ENCODE measurements around the gene LEMD2.

The LEMD2 gene

DNA sequence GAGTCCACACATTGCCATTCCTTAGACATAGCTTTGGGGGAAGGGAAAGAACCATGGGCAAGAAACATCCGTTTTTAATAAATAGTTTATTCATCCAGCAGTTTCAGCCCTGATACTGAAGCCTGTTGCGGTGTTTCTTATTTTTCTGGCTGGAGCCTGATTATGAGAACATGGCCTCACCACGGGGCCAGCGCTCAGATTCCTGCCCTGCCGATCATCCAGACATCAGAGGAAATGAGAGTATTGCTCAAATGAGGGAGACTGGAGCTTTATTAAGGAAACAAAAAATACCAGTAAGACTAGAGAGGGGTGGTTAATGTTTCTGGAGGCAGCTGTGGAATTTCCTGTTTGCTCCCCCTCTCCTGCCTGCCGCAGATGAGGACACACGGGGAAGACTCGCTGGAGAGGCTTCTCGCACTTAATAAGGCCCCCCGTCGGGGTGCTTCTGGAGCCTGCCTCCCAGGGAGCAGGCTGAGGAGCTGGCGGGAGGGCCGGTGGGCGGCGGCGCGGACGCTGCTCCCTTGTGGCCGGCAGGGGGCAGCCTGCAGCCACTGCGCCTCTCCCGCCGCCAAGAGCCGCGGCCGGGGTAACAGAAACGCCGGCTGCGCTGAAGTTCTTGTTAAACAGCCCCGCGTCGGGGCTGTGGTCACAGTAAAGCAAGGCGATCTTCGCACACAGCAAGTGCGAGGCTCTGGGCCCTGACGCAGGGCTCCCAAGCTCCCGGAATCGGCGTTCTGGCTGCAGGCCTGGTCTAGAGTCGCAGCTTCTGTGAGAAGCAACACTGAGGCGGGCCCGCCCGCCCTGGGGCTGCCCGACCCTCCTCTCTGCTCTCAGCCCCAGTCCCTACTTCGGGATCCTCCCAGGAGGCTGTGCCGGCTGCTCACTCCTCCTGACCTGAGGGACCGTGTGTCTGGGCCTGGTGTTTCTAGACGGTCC is 17.5 kb downstream of the LEMD2 start:
- DNase-seq: peak; percentile 68

DNA sequence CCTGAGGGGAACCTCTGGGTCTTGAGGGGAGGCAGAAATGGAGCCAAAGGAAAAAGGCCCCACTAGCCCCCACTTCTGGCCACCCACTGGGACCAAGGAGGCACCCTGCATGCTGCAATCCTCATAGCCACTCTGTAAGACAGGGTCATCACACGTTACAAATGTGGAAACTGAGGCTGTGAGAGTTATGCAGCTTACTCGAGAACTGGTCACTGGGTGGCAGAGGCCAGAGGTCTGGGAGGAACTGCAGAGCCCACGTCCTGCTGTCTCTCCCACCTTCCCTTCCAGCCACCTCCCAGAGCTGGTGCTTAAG is 18.1 kb downstream of the LEMD2 start:
- DNase-seq: no peak

DNA sequence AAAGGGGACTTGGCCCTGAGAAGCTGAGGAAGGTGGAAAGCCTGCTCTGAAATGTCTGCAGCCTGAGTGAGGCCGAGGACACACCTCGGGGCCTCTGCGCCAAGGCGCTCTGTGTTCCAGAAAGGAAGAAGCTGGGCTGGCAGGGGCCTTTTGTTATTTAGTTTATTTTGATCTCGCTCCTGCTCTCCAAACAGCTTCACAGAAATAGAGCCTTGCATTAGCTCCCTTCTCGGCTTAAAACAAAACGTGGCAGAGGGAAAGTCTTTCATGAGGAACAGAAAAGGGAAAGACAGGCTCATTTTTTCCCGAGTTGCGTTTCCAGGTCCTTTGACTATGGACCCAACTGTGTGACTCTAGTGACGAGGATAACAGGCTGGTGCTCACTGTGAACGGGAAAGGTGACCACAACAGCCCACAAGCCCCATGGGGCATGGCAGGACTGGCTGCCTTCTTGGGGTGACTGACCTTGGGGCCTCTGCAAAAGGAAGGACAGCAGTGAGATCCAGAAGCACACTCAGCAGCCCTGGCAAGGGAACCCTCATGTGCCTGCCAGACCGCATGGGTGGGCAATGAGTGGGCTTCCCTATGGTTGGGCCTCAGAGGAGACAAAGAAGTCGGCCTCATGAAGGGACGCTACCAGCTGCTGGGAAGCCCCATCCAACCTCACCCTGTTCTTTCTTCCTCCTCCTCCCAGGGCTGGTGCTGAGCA is 18.7 kb downstream of the LEMD2 start:
- DNase-seq: no peak

DNA sequence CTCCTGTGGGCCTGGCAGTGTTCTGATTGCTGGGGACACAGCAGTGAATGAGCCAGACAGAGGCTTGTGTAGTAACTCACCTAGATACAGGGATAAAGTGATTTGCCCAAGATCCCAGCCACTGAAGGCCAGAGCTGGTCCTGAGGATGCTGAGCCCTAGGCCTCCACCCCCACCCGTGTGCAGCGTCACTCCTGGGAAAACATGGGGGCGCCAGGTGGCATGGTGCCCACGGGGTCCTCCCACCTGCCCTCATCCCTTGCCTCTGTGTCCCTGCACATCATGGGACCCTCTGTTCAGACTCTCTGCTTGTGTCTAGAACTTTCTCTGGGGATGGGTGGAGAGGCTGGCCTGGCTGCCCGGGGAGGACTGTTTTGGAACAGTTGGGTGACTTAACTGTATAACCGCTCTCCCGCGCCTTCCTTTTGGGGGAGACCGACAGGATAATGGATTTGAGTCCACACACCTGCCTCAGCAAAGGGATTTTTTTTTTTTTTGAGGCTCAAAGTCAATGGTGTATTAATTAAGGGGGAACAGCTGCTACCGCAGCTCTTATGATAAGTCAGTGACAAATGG is 19.6 kb downstream of the LEMD2 start:
- no peak for DNase-seq

DNA sequence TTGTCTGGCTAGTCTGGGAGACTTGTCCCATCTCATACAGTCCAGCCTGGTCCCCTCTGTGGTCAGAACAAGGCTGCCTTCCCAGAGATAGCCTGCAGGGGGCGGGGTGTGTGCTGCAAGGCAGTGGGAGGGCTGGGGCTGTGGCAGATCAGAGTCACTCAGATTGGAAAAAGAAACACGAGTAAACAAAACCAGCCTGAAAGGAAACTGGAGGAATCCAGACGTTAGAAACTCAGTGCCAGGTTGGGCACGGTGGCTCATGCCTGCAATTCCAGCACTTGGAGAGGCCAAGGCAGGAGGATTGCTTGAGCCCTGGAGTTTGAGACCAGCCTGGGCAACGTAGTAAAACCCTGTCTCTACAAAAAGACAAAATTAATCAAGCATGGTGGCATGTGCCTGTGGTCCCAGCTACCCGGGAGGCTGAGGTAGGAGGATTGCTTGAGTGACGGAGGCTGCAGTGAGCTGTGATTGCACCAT is 20.2 kb downstream of the LEMD2 start:
- peak; percentile 74 for DNase-seq

DNA sequence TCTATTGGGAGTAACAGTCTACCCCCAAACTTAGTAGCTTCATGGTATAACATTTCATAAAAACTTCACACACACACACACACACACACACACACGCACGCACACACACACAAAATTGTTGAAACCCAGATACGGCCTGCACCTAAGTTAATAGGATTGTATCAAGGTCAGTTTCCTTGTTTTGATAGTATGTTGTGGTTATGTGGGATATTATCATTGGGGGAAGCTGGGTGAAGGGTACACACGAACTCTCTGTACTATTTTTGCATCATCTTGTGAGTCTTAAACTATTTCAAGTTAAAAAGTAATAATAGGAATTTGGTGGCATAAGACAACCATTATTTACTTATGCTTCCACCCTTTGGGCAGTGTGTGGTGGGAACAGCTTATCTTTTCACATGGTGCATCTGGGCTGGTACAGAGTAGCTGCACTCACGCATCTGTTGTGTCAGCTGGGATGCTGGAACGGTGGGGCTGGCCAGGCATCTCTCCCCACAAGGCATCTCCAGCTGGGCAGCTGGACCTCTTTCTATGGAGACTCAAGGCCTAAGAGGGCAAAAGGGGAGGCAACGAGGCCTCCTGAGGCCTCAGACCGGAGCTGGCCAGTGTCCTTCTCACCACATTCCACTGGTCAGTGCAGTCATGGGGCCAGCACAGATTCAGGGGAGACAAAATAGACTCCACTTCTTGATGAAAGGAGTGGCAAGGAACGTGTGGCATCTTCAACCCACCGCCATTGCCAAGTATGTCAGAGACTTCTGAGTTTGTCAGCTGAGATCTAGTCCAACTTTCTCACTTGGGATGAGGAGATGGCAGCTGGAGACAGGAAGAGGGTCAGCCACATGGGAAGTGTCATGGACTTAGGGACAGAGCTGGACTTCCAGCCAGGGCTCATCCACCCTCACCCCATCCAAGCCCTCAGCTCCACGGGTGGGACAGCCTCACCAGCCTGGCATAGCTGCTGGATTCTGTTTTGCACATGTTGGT is 21.7 kb downstream of the LEMD2 start:
- no peak for DNase-seq

DNA sequence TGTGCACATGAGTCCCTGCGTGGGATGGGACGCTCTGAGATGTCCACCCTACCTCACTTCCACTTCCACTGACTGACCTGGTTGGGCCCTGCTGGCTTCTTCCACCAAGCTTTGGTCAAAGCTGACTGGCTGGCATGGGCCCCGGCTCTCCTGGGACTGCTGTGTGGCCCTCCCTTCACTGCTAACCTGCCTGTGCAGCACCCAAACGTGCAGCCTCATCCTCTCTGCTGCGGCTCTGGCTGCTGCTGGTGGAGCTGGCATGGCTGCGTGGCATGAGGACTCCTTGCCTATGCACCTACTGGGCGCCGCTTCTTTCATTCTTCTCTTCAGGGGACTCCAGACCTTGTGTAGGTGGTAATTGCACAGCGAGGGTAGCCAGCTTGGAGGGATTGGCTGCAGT is 23.6 kb downstream of the LEMD2 start:
- DNase-seq: no peak

DNA sequence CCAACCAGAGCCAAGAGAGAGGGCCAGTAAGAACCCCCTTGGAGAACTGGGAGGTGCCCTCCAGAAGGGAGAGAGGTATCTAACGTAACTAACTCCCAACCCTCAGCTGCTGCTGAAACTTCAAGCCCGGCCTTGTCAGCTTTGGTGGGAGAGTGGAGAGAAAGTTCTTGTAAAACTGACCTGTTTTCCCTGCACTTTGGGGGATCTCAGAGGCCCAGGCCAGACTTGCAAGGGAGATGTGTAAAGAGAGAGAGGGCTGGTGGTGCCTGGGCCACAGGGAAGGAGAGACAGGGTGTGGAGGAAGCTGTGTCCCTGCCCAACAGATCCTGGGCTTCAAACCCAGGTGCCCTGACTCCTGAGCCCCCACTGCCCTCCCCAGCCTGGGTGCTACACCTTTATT is 24.9 kb downstream of the LEMD2 start:
- DNase-seq: no peak

DNA sequence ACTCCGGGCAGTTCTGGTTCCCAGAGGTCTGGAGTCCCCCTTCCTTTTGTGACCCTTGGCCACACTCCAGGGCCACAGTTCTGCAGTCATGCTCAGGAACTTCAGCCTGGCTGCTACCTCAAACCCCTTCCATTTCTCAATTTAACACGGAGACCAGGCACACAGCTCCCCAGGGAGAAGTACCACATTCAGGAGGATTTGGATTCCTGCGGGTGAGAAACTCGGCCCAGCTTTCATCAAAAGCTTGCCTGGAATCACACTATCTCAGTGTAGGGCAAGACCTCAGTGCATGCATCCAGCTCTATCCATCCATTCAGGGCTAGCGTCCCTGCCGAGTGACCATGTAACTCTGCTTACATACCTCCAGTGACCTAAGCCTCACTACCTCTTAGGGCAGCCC is 25.4 kb downstream of the LEMD2 start:
- DNase-seq: no peak

DNA sequence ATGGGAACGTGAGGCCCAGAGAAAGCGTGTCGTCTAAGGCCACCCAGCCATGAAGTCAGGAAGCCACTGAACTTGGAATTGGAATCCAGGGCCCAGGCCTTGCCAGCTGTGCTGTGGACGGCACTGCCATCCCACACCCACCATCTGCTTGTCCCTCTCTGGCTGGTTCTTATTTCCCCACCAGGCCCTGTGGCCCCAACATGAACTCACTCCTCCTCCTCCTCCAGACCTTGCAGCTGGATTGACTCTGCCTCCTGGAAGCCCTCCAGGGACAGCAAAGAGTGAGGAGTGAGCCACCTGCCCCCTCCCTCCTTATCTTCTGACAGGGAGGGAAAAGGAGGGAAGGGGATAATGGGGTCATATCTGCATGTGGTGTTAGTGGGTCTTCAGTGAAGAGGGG is 26.2 kb downstream of the LEMD2 start:
- no peak for DNase-seq

DNA sequence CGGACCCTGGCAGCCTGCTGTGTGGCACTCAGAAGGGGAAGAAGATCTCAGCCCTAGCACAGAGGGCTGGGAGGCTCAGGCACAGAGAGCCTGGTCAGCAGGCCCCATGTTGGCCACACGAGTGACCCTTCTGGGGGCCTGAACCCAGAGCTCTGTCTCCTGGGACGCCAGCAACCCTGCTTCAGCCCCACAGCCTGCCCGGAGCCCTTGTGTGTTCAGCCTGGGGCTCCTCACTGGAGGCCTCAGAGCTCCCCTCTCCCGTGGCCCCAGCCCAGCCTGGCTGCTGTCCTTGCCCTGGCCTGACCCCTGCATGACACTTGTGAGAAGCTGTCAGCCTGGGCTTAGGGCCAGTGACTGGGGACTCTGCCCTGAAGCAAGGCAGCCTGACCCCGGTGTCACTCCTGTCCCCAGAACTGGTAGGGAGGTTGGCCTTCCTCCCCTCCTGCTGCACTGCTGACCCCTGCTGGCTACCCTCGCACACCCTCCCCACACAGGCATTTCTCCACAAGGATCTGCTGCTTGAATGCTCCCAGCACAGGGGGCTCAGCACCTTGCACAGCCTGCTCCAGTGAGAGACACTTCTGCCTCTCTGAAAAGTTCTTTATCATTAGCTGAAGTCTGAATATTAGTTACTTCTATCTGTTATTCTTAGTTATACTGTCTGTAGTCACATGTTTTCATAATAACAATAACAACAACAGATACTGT is 26.9 kb downstream of the LEMD2 start:
- DNase-seq: peak; percentile 45

DNA sequence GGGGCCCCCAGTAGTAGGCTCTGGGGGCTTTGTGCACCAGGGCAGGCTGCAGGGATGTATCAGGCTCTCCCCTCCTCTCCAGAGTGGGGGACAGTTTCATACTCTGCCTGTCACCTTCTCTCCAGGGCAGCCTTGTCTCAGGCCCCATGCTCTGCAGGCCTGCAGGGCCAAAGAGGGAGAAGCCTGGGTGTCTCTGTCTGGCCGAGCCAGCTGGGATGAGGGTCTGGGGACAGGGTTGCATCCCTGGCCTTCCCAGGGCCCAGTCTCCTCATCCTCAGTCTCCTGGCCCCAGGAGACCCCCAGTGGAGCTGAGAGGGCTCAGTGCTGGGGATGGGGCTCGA is 27.4 kb downstream of the LEMD2 start:
- no peak for DNase-seq

DNA sequence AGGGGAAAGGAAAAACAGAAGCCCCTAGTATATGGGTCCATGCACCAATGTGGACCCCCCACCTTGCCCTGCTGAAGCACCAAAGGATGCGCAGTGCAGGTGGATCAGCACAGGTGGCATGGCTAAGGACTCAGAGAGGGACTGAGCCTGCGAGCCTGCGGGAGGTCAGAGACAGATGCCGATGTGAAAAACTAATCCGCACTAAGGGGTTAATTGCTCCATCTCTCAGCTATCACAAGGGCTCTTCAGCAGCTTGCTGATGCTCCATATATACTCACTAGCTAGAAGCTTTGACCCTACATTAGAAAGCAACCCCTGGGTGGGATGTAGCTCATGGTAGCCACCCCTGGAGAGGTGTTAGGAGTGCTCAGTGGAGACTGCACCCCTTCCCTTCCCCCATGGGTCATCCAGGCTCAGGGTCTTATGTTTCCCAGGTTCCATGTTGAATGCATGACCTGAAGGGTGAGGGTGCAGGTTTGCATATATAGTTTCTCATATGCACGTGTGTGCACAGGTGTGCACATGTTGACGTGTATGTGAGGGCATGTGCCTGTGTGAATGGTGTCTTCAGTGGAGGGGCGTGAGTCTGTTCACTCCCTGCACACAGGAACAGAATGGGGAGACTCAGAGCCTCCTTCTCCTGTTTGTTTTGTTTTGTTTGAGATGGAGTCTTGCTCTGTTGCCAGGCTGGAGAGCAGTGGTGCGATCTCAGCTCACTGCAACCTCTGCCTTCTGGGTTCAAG is 28.9 kb downstream of the LEMD2 start:
- no peak for DNase-seq

DNA sequence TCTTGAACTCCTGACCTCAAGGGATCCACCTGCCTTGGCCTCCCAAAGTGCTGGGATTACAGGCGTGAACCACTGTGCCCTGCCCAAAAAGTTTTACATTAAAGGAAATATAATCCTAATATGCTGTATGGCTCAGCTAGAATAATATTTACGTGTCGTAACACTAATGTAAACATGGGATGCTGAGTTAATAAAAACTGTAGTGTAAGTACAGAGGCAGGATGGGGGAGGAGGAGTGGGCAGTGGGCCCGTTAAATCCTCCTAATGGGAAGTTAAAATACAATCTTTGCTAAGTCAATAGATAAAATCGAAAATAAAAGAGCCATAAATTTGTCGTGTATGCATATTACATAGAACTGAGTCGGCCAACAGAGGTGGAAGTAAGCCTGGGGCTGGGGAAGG is 30.1 kb downstream of the LEMD2 start:
- DNase-seq: no peak

DNA sequence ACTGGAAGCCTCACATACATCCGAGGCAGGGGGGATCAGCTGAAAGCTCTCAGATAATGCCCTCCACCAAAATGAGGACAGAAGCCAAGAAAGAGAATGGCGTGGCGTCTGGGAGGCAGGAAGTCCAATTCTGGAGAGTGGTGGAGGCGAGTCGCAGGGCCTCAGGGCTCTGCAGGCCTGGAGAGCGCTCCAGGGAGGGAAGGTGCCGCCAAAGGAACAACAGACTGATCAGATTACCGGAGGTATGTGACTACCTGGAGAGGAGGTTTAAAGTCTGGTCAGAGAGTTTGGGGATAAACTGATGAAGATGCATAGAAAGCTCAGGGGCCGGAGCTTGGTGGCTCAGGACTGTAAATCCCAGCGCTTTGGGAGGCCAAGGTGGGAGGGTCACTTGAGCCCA is 31.0 kb downstream of the LEMD2 start:
- no peak for DNase-seq

DNA sequence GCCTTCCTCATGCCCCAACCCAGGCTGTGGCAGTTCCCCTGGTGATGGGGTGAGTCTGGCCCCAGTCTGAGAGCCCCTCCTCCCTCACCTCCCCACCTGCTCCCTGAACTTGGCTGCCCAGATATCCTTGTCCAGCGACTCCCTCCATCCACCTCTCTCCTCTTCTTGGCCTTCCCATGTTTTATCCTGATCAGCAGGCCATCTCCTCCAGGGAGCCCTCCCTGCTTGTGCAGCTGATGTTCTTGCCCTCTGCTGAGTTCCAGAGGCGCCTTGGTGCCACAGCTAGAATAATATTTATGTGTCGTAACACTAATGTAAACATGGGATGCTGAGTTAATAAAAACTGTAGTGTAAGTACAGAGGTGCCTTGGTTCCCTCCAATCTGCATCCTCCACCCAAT is 31.8 kb downstream of the LEMD2 start:
- DNase-seq: no peak

DNA sequence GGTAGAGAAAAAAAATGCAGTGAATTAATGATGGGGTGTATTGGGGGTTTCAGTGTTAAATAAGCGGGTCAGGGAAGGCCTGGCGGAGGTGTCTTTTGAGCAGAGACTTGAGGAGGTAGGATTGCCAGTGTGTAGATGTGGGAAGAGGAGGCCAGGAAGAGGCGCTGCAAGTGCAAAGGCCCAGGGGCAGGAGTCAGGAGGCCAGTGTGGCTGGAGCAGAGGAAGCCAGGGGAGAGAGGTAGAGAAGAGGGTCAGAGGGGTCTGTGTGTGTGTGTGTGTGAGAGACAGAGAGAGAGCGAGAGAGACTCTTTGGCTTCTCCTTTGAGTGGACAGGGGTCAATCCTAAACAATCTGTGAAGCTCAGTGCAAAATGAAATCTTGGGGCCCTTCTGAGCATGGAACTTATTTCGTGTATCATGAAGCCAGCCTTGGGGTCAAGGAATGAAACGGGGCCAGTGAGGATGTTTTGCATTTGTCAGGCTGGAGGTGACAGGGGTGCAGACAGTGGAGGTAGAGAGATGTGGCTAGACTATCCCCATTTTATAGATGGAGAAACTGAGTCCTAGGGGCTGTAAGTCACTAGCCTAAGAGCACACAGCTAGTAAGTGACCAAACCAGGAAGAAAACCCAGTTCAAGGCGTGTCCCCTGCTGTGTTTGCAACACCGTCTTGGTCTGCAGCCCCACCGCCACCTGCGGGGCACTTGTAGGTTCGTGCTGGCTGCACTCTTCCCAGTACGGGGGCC is 32.5 kb downstream of the LEMD2 start:
- DNase-seq: no peak

DNA sequence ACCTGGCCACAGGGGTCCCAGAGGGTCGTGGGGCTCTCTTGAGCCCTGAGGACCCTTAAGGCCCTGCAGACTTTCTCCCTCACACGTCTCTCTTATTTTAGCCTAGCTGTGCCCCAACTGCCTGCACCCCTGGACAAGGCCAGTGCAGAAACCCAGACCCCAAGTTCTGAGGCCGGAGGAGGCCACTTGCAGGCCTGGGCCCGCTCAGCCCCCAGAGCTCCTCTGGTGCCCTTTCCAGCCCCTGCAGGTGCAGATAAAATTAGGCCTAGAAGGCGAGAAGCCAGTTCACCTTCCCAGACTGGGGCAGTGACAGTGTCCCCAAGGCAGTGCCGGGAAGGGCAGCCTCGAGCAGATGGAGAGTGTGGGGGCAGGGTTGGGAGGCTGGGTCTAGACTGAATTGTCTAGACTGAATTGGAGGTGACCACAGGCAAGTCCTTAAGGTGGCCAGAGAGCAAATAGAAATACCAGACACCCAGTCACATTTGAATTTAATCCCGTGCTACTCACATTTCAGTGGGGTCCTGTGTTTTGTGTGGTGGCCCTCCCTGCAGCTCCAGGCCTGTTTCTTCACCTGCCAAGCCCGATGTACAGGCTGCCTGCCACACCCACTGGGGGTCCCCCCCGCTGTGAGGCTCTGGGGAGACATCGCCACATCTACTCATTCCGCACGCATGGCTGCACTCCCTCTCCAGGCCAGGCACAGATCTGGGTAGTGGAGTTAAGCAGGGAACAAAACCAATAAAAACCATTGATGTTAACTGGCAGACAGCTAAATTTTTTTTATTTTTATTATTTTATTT is 33.7 kb downstream of the LEMD2 start:
- DNase-seq: no peak

DNA sequence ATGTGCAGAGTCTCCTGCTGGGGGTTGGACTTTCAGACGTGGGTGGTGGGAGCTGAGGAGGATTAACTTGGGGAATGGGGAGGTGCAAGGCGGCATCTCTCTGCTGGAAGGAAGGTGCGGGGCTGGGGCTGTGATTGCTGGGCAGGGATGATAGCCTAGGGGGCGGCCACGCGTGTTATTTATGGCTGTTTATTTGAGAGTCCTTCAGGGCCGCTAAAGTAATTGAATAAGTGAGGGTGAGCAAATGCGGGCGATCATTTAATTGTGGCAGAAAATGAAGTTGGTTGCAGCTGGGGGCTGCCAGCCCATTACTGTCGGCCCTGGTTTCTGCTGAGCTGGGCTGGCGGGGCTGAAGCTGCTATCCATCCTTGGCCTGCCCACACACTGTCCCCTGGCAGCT is 34.7 kb downstream of the LEMD2 start:
- no peak for DNase-seq

DNA sequence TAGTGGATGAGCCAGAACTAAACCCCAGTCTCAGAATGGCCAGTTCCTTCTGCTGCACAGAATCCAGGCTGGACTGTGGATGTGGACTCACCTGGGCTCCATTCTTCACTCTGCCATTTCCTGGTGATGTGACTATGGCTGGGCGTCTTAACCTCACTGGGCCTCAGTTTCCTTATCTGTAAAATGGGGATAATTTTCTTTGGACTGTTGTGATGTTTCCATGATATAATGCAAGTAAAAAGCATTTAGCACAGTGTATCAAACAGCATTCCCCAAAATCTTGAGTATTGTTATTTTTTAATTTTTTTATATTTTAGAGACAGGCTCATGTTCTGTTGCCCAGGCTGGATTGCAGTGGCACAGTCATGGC is 36.3 kb downstream of the LEMD2 start:
- no peak for DNase-seq
